ENCODE data around the gene POPDC2. TPM values are rescaled to one million over a fixed set of nuclear protein-coding genes. Genes with fewer than 3 reads are reported as not detected.

Gene POPDC2
- total and polyA plus RNA-seq, 2 of the 4 experiments (the other 2 are of a cell fraction) = under 0.01 to 0.29 TPM

DNA sequence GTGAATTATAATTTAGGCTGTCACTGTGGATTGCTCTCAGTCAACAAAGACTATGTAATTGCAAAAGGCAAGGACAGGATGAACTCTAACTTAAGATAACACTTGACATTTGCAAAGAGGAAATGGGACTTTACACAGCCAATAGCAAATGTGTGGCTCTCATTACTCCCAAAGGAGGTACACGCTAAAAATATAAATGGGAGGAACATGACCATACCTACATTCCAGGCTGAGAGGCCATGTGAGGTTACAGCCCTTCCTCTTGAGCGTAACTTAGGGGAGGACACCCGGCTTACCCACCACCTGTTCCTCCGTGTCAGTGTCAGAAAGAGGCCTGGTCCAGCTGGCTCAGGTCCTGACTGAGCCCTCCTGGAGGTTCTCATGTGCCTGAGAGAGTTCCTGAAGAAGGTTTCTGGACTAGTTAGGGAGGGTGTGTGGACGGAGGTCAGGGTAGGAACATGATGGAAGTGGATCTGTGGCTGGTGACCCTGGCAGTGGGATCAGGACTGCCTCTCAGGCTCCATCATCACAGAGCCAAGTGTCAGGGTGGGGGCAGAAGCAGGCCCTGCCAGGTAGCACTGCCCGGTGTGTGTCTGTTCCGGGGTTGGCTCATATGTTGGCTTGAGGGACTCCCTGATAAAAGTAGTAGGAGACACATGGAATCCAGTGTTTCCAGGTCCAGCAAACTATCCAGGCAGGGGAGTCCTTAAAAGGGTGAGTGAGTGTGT is 7.9 kb downstream of the POPDC2 start:
- in situ Hi-C loops (cut with MboI; ENCODE audit: low sequenced_read_pairs) (no loop called here), intact Hi-C loops (cut with micrococcal nuclease) (no loop called here), dilution Hi-C loops (cut with HindIII; ENCODE audit: low sequenced_read_pairs, unreplicated experiment) (no loop called here)
- Histone ChIP-seq H3K23ac (ENCODE audit: low read depth, low read length) (no peak overlapping the region), H3K4me1 (ENCODE audit: control insufficient read depth, insufficient read depth, low read length) (peaks cover 4% of the 10 kb centered on the region), H3K79me1 (ENCODE audit: low read depth in 1 of 2, low read length in 2 of 2) (no peaks in the 10 kb centered on the region), H2AK9ac (replicated peaks; ENCODE audit: low read depth, low read length, poor library complexity) (no peak overlapping the region), H2AK5ac (ENCODE audit: low read depth, low read length) (no peak overlapping the region), H3K18ac (ENCODE audit: low read depth, low read length) (no peak overlapping the region), H2BK5ac (ENCODE audit: low read depth, low read length, poor library complexity, severe bottlenecking) (no peak overlapping the region), H4K5ac (ENCODE audit: low read depth, low read length) (no peak overlapping the region), H3K27me3 (ENCODE audit: control insufficient read depth, insufficient read depth, low read length) (peaks cover 8% of the 10 kb centered on the region), H4K8ac (ENCODE audit: low read depth in 2 of 2, low read length in 2 of 2) (no peak overlapping the region), H2BK15ac (ENCODE audit: low read depth, low read length) (no peak overlapping the region), H2BK20ac (ENCODE audit: low read depth, low read length) (no peak overlapping the region), H3K9me3 (ENCODE audit: control insufficient read depth, insufficient read depth, low read length) (0 out of 2 replicates have a peak, but pooled peaks cover 2% of the 10 kb centered on the region), H2BK120ac (ENCODE audit: low read depth, low read length) (no peak overlapping the region), H4K20me1 (ENCODE audit: insufficient read depth, low read length) (no peaks in the 10 kb centered on the region), H3K9ac (ENCODE audit: low read depth, low read length) (no peak overlapping the region), H3K4me2 (ENCODE audit: low read depth, low read length) (no peak overlapping the region), H3K14ac (replicated peaks; ENCODE audit: low read depth, low read length) (no peak overlapping the region), H3K27ac (ENCODE audit: insufficient read depth, low read length) (no peak overlapping the region), H3K56ac (ENCODE audit: extremely low read depth, insufficient read depth, low read length) (no peak overlapping the region), H3K9me1 (ENCODE audit: insufficient read depth, low read length) (no peaks in the 10 kb centered on the region), H4K91ac (ENCODE audit: insufficient read depth, low read depth, low read length) (no peak overlapping the region), H3K36me3 (ENCODE audit: control insufficient read depth, insufficient read depth, low read length) (no peaks in the 10 kb centered on the region), H2AFZ (replicated peaks; ENCODE audit: low read length, poor library complexity) (no peak overlapping the region), H3K4ac (ENCODE audit: low read depth, low read length) (no peak overlapping the region), H3K4me3 (ENCODE audit: insufficient read depth, low read depth, low read length) (no peak overlapping the region)
- TF ChIP-seq RCOR1 (IDR thresholded peaks at IDR 0.05; ENCODE audit: insufficient replicate concordance, low read length) = no peak
- TF ChIP-seq RAD21 (IDR thresholded peaks at IDR 0.05; ENCODE audit: low read length) = no peak
- no peak for TF ChIP-seq RFX5 (IDR thresholded peaks at IDR 0.05; ENCODE audit: low read depth, low read length)
- TF ChIP-seq, protein P1, sequence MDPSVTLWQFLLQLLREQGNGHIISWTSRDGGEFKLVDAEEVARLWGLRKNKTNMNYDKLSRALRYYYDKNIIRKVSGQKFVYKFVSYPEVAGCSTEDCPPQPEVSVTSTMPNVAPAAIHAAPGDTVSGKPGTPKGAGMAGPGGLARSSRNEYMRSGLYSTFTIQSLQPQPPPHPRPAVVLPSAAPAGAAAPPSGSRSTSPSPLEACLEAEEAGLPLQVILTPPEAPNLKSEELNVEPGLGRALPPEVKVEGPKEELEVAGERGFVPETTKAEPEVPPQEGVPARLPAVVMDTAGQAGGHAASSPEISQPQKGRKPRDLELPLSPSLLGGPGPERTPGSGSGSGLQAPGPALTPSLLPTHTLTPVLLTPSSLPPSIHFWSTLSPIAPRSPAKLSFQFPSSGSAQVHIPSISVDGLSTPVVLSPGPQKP (IDR thresholded peaks at IDR 0.05; ENCODE audit: borderline replicate concordance, low read depth, low read length) = no peak
- no peak for TF ChIP-seq MXI1 (IDR thresholded peaks at IDR 0.05; ENCODE audit: borderline replicate concordance, low read depth, low read length)
- TF ChIP-seq USF2 (IDR thresholded peaks at IDR 0.05; ENCODE audit: low read depth, low read length) = no peak
- TF ChIP-seq MAFK (IDR thresholded peaks at IDR 0.05; ENCODE audit: low read depth, low read length) = no peak
- TF ChIP-seq POLR2A (IDR thresholded peaks at IDR 0.05; ENCODE audit: low read depth, low read length) = no peak
- ChIA-PET POLR2A (ENCODE audit: unreplicated experiment) (no interaction called here), CTCF (no interaction called here)
- DNase-seq (no peak), ATAC-seq (ENCODE audit: low read depth) (no peak)
- no TSS peak for BruUV-seq (replicated peaks)
- WGBS, 2 experiments (ENCODE audit: extremely low coverage in 2 of 2, insufficient read length in 1 of 2) = 83% methylated on average over 2 of the region's 7 CpGs; no CpG with 5 or more reads in 1 of the 2 experiments
